GM18907 (cell line): Measurements from ENCODE around the gene CDH8.
"Not testable (repeated sequence)": the region's sequence is repeated elsewhere in the genome, so short reads cannot be mapped to it uniquely, and the experiment has no call there.

ENCODE experiments used
- ATAC-seq: cut with Tn5 transposase; IDR thresholded peaks from one replicate; pipeline ENCODE4 v1.9.1; 2021; ENCODE audit warnings: mild to moderate bottlenecking, moderate library complexity; ENCODE audit not compliant: unreplicated experiment

Gene CDH8

DNA sequence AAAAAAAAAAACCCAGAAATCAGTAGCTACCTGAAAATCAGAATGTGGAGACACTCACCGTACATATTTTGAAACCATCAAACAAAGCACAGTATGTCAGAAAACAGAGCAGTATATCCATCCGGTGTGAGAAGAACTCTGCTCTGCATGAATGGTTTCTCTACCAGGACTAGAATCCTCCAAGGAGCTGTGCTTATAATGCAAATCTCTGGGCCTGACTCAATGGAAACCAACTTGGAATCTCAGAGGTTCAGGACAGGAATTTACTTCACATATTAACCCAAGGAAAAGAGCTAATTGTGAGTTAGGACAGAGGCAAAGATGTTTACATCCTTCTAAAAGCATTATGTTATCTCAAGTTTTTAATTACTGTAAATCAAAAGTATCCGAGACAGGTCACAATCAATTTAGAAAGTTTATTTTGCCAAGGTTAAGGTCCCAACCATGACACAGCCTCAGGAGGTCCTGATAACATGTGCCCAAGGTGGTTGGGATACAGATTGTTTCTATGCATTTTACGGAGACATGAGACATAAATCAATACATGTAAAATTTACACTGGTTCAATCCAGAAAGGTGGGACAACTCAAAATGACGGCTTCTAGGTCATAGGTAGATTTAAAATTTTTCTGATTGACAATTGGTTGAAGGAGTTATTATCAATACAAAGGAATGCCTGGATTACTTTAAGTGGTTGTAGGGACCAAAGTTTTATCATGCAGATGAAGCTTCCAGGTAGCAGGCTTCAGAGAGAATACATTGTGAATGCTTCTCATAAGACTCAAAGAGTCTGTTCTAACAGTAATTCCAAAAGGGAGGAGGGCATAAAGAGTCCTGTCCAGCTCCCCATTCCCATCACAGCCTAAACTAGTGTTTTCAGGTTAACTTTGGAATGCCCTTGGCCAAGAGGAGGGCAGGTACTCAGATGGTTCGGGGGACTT, 164.1 kb downstream of the CDH8 start:
- no peak for ATAC-seq

GRCh38 chr16:61862221-61863155, 173.8 kb downstream of the CDH8 start:
- no peak for ATAC-seq

DNA sequence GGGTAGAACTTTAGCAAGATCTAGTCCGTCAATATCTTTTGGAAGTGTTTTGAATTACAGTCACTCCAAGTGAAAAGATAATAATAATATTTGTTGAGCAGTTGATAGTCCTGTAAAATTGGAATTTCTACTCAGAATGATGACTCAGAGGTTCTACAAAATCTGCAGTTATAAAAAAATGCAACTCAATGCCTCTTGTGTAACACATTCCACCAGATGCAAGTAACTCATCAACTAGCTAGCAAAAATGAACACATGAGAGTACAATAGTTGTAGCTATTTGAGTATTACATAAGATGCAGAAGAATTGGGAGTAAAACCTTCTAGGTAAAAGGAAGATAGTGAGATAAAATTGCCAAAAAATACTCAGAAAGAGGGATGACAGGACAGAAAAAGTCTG, 177.2 kb downstream of the CDH8 start:
- no peak for ATAC-seq

GRCh38 chr16:61842666-61843065, 193.6 kb downstream of the CDH8 start:
- no peak for ATAC-seq

DNA sequence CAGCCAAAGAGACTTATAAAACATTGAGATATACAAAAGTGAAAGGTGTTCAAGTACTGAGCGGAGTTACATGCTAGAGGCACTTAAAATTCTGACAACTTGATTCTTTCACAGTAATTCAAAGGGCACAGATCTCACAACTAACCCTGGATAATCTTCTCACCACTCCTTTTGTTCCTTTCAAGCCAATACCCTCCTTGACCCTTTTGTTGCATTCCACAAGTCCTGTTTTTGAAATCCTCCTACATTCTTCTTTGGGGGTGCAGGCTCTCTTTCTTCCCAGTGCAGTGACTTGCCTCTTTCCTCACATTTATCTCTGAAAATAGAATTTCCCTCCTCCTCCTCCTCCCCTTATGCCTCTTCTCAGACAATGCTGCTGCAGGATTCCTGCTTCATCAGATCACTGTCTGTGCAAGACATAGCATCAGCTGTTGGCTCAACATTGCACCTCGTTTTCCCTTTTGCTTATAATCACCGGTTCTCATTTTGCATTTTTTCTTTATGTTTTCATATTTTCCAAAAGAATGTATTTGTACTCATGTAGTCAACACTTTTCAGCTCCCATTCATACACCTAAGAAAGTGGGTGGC, 199.3 kb downstream of the CDH8 start:
- ATAC-seq, result no peak

- no peak for ATAC-seq
These were observed 202.2 kb downstream of the CDH8 start for GRCh38 chr16:61834082-61834481.

- no peak for ATAC-seq
These were observed 204.8 kb downstream of the CDH8 start for GRCh38 chr16:61831351-61831917.

GRCh38 chr16:61829631-61830030, 206.6 kb downstream of the CDH8 start:
- no peak for ATAC-seq

DNA sequence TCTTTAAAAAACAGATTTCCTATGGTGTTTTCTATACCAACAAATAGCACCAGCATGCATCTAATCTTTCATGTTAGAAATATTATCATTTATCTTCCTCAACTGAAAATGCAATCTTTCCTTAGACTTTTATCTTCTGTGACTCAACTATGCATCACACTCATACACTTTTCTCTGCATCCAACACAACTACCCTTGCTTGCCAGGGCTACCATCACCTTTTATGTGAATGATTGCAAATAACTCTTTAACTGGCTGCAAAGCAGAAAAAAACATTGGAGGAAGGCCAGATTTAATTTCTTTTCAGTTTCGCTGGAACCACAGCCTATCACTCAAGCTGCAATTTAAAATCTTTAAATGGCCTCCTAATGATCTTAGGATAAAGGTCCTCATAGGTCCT, 212.9 kb downstream of the CDH8 start:
- ATAC-seq, result no peak

DNA sequence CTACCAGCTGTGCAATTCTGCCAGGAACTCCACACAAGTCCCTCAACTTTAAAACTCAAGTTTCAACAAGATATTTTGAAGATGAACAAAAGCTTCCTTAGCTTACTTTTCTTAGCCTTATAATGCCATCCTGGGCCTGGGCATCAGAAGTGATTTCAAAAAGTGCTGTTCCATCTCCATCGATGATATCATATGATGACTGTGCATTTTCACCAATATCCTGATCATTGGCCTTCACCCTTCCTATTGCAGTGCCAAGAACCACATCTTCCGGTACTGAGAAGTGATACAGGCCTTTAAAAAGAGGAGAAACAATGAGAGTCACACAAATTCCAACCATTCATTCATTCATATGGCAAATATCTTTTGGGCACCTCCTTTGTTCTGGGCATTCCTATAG, 215.4 kb downstream of the CDH8 start:
- no peak for ATAC-seq

GRCh38 chr16:61820398-61820797, 215.8 kb downstream of the CDH8 start:
- ATAC-seq, result no peak

- ATAC-seq, result no peak
These were observed 217.4 kb downstream of the CDH8 start for GRCh38 chr16:61818850-61819249.

- ATAC-seq, result no peak
These were observed 218.5 kb downstream of the CDH8 start for GRCh38 chr16:61817583-61818278.

GRCh38 chr16:61814726-61815347, 221.4 kb downstream of the CDH8 start:
- ATAC-seq, result no peak

DNA sequence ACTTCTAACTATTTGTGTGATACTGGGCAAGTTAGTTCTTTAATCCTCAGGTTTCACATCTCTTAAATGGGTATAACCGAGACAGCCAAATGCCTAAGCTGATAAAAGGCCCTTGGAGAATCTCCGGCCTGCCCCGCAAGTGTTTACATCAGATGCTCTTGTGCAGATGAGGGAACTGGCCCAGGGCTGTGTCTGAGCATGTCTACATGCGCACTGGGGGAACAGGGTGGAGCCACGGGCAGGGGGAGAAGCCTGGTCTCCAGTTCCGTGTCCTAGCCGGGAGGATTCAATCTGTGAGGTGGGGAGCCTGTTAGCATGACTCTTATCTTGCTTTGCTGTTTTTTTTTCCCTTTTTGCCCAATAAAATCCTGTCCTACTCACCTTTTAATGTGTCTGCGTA, 222.9 kb downstream of the CDH8 start:
- ATAC-seq, result no peak

DNA sequence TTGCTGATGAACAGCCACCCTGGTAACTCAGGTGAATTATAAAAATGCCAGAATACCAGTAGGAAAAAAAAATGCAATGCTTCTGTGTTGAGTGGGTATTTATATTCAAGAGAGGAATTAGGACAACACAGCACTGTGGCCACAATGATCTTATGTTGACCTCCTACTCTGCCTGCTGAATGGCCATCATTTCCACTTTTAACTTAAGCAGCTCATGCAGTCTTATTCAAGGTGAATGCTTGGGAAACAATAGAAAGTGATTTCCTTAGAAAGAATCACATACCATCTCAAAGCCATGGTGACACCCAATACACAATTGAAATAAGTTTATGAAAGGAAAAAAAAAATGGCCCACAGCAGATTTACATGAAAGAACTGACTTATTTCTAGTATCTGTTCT, 224.0 kb downstream of the CDH8 start:
- no peak for ATAC-seq

DNA sequence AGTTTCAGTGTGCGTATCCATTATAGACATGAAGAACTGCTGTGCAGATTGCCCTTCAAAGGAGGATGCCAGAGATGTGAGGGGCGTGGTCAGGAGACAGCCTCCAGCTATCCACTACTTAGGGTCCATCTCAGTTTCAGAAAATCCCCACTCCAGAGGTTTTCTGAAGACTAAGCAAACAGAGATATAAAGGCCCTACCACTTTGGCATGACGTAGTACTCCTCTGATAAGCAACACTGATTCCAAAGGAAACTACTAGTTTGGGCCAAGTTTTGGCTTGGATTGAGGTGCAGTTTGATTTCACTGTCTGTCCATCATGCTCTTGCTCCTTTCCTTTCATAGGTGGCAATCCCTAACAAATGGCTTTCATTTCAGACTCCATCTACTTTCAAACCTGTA, 228.7 kb downstream of the CDH8 start:
- no peak for ATAC-seq

DNA sequence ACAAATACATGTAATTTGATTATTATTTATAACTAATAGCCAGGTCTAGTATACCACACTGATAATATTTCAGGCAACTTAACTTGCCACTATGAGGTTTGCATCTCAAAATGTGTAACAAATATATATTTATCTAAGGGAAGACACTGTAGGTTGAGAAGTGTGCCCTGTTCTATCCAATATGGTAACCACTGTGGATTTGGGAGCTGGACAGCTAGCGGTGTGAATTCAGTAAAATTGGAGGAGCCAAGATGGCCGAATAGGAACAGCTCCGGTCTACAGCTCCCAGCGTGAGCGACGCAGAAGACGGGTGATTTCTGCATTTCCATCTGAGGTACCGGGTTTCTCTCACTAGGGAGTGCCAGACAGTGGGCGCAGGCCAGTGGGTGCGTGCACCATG, 235.0 kb downstream of the CDH8 start:
- not testable (repeated sequence) for ATAC-seq

- ATAC-seq, result no peak
These were observed 237.5 kb downstream of the CDH8 start for GRCh38 chr16:61798741-61799140.

GRCh38 chr16:61797961-61798507, 238.2 kb downstream of the CDH8 start:
- no peak for ATAC-seq
